Measurements from ENCODE around the gene MBD5. TPM values are rescaled to one million over a fixed set of nuclear protein-coding genes. Genes with fewer than 3 reads are reported as not detected.

MBD5 gene
- polyA plus RNA-seq, 1 donor: 52.6 TPM

DNA sequence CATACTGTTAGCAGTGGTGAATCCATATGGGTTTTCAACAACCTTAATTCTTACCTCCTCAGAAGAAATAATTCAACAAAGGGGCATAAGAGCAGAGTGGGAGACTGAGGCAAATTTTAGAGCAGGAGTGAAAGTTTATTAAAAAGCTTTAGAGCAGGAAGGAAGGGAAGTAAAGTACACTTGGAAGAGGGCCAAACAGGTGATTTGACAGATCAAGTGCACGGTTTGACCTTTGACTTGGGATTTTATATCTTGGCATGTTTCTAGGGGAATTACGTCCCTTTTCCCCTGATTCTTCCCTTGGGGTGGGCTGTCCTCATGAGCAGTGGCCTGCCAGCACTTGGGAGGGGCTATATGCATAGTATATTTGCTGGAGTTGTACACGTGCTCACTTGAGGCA is 280.5 kb downstream of the MBD5 start:
- DNase-seq: no peak

DNA sequence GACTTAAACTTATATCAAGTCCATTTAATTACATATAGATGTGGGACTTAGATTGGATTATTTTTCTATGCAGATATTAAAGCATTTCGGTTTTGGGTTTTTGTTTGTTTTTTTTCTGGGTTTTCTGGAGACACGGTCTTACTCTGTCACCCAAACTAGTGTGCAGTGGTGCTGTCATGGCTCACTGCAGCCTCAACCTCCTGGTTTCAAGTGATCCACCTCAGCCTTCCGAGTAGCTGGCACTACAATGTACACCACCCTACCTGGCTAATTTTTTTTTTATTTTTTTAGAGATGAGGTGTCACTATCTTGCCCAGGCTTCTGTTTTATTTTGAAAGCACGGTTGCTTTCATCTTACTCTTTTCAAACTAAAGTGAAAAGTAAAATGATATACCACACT is 281.6 kb downstream of the MBD5 start:
- DNase-seq: no peak

DNA sequence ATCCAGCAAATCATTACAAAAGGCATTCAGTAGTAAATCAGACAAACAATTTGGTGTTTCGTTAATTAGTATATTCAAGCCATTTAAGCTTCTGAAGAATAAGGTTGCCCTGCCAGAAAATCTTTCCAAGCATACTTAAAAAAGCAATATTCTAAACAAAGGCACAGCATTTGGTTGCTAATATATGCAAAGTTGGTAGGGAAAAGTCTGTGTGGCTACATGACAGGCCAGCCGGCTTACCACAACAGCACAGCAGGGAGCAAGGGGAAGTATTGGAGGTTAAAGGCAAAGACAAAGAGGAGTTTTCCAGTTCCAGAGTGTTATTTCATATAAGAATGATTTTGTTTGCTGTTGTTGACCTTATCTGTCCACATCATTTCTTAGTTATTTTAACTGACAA is 282.3 kb downstream of the MBD5 start:
- DNase-seq: no peak

DNA sequence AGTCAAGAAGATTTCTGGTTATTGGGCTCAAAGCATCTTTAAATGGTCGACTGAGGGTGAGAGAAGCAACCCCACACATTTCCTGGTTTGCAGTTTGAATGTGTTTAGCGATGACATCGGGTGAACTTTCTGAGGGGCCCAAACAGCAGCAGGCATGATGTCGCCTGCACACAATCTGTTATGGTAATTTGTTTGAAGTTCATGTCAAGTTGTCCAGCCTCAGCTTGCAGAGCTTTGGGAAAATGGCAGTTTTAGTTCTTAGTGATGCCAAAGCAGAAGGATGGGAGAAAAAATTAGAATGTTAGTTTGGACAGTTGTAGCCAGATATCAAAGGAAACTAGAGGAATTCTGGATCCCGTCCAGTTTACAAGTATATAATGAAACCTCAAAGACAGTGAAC is 284.6 kb downstream of the MBD5 start:
- no peak for DNase-seq

DNA sequence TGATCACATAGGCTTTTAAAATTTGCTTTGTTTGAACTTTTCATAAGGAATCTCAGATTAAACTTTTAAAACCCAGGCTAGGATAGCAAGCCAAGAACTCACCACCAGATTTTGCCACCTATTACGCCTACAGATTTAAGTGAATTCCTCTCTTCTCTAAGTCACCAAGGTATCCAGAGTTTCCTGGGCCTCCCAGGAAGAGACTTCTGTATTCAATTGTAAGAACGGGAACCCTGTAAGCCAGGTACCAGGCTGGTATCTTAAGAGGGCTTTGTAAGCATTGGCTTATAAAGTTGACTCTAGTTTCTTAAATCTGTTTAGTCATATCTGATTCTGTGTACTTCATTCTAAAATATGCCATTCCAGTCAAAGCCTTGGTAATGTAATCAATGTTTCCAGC is 285.1 kb downstream of the MBD5 start:
- no peak for DNase-seq

DNA sequence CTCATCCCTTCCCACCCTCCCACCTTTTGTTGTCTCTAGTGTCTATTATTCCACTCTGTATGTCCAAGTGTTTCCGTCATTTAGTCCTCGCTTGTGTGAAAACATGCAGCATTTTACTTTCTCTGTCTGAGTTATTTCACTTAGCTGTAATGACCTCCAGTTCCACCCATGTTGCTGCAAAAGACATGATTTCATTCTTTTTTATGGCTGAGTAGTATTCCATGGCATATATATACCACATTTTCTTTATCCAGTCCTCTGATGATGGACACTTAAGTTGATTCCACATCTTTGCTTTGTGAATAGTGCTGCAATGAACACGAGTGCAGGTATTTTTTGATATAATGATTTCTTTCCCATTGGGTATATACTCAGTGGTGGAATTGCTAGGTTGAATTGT is 296.7 kb downstream of the MBD5 start:
- no peak for DNase-seq

DNA sequence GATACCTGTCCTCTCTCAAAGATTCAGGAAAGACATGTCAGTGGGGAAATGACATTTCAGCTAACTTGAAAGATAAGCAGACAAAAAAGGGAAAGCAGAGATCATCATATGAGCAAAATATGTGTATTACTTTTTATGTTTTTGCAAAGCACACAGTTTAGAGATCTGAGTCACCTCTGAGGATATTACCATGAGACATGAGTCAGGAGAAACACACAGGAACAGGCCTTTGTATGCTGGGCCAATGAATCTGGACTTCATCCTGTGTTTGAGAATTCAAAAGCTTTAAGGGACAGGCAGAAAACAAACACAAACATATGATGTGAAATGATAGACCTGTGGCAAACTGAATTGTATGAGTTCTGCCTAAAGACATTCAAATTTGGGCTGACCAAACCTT is 317.6 kb downstream of the MBD5 start:
- no peak for DNase-seq

DNA sequence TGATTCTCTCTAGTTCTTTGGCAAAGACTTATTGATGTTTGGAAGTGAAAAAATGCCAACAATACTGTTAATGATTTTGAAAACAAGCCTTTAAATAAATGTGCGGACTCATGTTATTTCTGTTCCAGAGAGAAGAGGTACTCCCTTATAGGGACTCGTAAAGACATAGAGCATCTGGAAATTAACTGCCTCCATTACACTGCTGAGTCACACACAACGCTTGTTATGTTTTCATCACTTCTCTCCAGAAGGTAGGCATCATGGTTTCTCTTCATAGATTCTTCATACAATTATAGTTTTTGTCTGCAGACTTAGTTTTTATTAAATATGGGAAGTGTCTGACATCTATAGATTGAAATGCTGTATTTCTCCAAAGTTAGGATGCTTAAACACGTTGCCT is 321.2 kb downstream of the MBD5 start:
- DNase-seq: no peak

DNA sequence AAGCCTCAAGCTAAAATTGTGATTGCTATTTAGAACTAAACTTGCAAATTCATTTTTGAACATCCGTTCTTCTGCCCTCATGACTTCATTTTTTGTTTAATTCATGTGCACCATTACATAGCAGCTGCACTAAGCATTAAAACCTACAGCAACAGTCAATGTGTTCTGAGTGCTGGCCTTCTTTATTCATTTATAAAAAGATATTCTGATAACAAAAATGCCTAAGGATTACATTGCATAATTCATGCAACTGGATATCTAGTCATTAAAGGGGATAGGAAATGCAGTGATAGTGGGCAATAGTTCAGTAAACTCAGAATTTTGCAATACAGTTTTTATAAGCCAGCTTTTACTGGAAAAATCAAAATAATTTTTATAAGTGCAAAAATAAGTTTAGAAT is 329.3 kb downstream of the MBD5 start:
- DNase-seq: no peak

DNA sequence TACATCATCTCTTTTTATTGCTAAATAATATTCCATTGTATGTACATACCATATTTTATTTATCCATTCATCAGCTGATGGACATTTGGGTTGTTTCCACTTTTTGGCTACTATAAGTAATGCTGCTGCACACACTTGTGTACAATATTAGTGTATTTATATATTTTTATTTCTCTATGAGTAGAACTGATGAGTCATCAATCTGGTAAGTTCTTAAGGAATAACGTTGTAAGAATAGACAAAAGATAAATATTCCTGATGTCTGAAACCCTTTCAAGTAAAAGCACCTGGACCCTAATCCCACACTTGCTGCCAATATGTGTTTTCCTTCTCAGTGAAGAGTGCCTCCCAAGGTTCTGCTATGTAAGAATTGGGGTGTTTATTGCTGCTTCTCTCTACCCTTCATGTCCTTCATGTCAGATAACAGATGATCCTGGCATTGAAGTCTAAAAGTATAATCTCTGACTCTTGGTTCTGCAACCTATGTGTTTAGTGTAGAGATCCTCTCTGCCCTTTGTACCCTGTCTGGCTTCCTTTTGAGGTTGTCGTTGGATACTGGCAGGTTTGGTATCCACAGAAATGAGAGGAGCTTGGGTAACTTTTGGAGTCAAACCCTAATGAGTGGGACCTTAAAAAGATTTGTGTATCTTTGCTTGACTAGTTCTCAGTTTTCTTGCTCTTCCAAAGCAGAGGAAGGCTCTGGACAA is 330.7 kb downstream of the MBD5 start:
- no peak for DNase-seq

DNA sequence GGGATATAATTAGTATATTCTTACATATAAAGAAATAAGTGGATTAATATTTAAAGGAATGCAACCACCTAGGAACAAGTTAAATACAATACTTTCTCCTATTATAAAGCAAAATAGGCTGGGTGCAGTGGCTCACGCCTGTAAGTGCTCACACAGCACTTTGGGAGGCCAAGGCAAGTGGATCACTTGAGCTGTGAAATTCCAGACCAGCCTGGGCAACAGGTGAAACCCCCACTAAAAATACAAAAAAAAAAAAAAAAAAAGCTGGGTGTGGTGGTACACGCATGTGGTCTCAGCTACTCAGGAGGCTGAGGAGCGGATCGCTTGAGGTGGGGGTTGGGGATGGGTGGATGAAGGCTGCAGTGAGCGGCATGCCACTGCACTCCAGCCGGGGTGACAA is 337.5 kb downstream of the MBD5 start:
- no peak for DNase-seq

DNA sequence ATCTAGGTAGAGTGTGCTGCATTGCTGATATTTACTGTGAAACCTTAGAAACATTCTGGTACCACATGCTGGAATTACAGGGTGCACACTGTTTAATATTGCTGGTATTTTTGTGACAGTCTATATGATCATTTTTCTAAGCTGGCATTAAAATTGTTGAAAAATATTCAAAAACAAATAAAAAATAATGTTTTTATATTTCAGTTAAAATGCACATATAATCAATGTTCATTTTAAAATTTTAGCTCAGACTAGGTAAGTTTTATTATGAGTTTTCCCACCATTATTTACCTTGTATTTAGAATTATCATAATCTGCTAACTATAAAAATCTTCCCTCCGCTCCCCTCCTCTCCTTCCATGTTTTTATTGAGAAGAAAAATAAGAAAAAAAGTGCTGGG is 339.8 kb downstream of the MBD5 start:
- no peak for DNase-seq

DNA sequence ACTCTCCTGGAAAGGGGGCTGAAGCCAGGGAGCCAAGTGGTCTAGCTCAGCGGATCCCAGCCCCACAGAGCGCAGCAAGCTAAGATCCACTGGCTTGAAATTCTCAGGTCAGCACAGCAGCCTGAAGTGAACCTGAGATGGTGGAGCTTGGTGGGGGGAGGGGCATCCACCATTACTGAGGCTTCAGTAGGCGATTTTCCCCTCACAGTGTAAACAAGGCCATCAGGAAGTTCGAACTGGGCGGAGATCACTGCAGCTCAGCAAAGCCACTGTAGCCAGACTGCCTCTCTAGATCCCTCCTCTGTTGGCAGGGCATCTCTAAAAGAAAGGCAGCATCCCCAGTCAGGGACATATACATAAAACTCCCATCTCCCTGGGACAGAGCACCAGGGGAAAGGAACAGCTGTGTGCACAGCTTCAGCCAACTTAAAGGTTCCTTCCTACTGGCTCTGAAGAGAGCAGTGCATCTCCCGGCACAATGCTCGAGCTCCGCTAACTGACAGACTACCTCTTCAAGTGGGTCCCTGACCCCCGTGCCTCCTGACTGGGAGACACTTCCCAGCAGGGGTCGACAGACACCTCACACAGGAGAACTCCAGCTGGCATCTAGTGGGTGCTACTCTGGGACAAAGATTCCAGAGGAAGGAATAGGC is 341.4 kb downstream of the MBD5 start:
- no peak for DNase-seq

DNA sequence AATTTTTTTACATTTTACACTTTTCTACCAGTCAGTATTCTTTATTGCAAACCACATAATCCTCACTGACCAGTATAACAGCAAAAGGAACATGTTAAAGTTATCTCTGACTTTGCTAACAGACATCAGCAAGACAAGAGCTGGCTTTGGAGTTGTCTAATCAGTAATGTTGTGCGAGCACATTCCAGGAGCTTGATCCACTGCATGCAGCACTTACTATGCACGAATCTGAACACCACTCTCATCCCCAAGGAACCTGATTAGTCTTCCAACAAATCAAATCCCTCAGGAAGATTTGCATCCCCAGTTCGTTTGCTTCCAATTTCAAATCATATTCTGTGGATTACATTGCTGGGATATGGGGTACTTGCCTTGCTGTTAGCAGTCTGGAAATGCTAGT is 354.3 kb downstream of the MBD5 start:
- DNase-seq: no peak

DNA sequence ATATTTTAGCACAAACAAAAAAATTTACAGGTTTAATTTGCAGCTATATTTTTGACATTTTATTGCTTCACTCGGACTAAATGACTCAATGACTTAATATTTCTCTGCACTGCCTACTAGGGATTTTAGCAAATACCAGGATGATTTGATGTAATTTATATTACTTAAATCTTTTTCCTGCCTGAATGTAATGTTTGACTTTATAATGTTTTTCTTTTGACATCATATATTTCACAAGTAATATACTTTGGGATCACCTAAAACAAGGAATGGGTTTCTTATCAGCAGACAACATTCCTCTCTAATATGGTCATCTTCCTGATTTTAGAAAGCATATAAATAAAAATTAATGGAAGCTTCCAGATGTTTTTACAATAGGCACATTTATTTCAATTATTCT is 370.4 kb downstream of the MBD5 start:
- no peak for DNase-seq

DNA sequence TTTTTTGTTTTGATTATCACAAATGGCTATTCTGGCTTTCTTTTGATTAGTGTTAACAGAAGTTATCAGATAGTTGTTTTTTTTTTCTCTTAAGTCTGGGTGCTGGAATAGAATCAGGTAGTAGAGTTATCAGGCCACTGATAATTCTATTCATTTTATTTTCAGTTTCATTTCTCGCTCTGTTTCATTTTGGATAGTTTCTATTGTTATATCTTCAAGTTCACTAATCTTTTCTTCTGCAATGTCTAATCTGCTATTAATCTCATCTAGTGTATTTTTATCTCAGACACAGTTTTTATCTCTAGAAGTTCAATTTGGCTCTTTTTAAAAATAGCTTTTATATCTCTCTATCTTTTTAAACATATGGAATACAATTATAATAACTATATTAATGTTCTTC is 381.9 kb downstream of the MBD5 start:
- no peak for DNase-seq

DNA sequence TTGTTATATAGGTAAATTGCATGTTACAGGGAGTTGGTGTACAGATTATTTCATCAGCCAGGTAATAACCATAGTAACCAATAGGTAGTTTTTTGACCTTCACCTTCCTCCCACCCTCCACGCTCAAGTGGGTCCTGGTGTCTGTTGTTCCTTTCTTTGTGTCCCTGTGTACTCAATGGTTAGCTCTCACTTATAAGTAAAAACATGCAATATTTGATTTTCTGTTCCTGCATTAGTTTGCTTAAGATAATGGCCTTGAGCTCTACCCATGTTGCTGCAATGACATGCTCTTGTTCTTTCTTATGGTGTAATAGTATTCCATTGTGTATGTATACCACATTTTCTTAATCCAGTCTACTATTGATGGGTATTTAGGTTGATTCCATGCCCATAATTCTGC is 390.0 kb downstream of the MBD5 start:
- DNase-seq: no peak

DNA sequence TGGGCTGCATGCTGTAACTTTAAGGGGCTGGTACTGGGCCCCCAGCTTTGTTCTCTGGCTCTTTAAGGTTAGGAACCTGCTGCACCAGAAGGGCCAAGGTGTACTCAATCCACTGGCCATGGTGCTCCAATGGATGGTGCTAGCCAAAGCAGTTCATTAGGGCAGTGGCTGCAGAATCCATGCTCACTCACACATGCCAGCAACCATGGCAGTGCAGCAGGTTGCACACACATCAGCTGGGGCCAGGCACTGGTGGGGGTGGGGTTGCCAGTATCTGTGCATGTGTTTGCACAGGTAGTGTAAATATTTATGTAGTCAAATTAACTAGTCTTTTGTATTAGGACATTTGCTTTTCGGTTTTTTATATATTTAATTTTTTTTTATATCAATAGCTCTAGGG is 395.4 kb downstream of the MBD5 start:
- DNase-seq: no peak

DNA sequence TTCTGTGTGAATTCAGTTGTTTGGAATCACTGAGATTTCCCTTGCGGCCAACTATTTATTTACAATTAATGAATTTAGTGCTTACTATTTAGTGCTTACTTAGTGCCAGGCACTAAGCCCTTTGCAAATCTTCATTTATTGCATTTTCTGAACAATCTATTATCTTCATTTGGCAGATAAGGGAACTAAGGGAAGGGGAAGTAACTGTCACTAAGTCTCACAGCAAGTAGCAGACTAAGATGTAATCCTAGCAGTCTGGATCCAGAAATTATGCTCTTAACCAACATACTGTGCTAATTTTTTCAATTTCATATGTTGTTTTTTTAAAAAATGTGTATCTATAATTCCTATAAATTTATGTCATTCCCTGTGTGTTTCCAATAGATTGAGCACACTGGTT is 409.2 kb downstream of the MBD5 start:
- no peak for DNase-seq

DNA sequence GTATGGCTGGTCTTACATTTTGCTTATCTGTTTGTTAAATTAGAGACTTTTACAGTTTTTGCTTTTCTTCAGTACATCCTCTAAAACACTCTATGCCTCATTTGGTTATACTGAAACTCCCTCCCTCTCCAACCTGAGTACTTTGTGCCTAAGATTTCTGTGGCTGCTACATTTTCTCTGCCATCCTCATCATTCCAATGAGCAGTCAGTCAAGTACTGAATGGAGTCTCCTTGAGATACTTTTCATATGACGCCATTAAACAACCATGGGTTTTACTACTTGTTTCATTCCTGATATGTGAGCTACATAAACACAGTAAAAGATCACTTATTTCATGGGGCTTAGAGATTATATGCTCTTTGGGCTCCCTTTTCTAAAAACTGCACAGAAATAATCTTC is 427.0 kb downstream of the MBD5 start:
- DNase-seq: no peak

DNA sequence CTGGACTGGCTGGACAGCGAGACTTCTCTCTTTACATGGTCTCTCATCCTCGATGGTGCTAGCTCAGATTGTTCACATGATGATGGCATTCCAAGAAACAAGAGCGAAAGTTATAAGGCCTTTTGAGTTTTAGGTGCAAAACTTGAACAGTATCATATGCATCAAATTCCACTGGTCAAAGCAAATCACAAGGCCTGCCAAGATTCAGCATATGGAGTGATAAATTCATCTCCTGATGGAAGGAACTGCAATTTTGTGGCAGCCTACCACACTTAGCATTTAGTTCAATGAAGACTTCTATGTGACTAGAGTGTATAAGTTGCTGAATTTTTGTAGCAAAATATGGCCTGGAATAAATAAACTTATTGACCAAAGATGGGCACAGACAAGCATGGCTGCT is 429.6 kb downstream of the MBD5 start:
- DNase-seq: no peak

DNA sequence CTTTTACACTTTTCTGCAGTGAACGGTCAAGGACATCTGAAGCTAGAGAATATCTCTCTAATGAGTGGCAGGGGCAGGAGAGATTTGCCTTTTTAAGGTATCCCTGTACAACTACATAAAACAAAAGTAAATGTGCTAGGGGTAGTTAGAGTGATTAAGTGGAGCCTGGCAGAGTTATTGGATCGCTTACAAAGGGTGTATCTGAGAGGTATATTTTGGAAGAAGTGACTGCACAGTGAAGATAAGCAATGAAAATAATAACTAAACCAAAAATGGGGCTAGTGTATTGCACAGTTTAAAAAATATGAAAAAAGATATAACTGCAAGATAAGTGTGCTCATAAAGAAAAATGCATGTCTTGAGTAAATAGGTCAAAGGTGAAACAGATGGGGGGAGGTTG is 430.2 kb downstream of the MBD5 start:
- no peak for DNase-seq

DNA sequence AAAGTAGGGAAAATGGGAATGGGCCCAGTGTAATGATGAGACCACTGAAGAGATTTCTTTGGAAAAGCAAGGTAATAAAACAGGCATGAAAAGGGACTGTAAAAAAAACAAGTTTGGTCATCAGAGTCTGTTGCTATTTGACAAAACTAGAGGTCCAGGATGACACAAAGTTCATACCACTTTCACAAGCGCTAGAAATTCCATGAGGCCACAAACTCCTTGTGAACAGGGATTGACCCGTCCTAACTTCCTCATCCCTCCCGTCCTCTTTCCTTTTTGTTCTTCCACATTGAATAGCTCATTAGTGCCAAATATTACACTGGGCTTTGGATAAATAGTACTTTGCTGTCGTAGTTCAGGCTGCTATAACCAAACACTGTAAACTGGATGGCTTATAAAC is 434.9 kb downstream of the MBD5 start:
- DNase-seq: no peak

DNA sequence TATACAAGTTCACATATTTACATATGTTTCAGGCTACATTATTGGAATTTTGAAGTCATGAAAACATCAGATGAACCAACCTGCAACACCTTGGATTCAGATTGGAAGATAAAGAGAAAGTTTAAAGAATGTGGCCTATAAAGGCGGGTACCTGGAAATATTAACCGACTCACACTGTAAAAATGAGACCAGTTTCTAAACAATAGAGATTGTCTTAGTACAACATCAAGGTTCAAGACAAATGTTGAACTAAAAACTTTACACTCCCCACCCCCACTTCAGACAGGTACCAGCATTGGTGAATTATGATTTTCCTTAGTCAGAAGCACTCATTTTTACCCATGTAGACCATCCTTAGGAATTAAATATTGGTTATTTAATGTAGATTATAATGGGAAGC is 437.3 kb downstream of the MBD5 start:
- DNase-seq: no peak

DNA sequence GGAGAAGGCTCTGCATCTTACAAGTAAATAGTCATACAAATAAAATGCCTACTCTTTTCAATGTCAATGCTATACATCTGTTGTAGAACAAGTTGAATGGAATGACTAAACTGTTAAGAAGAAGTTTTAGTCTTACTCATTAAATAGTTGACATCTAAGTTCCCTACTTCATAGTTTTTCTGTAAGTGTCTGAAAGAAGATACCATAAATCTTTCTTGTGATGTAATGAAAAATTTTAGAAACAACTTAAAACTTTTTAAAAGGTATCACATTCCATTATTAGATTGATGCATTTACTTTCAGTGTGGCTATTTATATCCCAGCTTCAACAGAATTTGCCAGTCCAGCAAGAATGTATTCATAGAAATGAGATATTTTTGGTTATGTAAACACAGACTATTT is 438.5 kb downstream of the MBD5 start:
- DNase-seq: no peak
